ENCODE data around the gene GPHA2. TPM values are rescaled to one million over a fixed set of nuclear protein-coding genes. Genes with fewer than 3 reads are reported as not detected.

The GPHA2 gene
- total RNA-seq, 4 donors from 2014 or later, result not detected

DNA sequence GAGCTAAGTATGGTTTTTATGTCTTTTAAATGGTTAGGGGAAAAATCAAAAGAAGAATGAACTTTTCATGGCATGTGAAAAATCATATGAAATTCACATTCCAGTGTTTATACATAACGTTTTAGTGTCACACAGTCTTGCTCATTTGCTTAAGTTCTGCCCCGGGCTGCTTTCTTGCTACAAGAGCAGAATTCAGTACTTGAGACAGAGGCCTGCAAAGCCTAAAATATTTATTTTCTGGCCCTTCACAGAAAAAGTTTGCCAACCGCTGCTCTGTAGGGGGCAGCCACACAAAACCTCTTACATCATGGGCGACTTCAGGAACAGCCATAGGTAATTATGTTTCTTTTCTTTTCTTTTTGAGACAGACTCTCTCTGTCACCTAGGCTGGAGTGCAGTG, 17.7 kb downstream of the GPHA2 start:
- Histone ChIP-seq H3K4me1 (peaks cover 0 to 23% (median 14%) of the 10 kb centered on the region in 4 donors), H3K4me3 (peak overlapping the region in 3 of 4 donors; percentile 59 to 91 (median 88)), H3K9me3 (no peaks in the 10 kb centered on the region), H3K27me3 (no peaks in the 10 kb centered on the region), H3K36me3 (peaks cover 0 to 14% (median 0%) of the 10 kb centered on the region in 3 donors), H3K27ac (peak overlapping the region; percentile 59 to 85 (median 73))
- peak in 1 of 3 donors; percentile 23 for DNase-seq
- no peak for TF ChIP-seq POLR2A (IDR thresholded peaks at IDR 0.05)
- TF ChIP-seq, protein P1, sequence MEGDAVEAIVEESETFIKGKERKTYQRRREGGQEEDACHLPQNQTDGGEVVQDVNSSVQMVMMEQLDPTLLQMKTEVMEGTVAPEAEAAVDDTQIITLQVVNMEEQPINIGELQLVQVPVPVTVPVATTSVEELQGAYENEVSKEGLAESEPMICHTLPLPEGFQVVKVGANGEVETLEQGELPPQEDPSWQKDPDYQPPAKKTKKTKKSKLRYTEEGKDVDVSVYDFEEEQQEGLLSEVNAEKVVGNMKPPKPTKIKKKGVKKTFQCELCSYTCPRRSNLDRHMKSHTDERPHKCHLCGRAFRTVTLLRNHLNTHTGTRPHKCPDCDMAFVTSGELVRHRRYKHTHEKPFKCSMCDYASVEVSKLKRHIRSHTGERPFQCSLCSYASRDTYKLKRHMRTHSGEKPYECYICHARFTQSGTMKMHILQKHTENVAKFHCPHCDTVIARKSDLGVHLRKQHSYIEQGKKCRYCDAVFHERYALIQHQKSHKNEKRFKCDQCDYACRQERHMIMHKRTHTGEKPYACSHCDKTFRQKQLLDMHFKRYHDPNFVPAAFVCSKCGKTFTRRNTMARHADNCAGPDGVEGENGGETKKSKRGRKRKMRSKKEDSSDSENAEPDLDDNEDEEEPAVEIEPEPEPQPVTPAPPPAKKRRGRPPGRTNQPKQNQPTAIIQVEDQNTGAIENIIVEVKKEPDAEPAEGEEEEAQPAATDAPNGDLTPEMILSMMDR (IDR thresholded peaks at IDR 0.05), result peak in 1 of 6 experiments; percentile 12

DNA sequence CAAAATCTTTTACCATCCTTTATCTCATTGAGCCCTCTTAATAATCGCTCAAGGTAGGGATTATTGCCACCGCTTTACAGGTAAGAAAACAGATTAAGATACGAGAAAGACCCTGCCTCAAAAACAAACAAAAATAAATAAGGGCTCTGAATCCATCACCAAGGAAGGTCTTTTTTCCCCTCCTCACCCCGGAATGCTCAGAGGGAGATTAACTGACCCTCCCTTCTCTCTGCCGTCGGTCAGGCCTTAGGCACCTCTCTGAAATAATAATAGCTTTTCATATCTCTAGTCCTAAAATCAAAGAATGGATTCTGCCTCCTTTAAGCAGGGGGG, 18.1 kb downstream of the GPHA2 start:
- DNase-seq, result no peak
- H3K27me3 ChIP-seq, result no peaks in the 10 kb centered on the region
- H3K9me3 ChIP-seq, result no peaks in the 10 kb centered on the region
- peaks cover 0 to 23% (median 14%) of the 10 kb centered on the region in 4 donors for H3K4me1 ChIP-seq
- peak overlapping the region; percentile 12 to 91 (median 74) for H3K4me3 ChIP-seq
- peaks cover 0 to 18% (median 0%) of the 10 kb centered on the region in 3 donors for H3K36me3 ChIP-seq
- H3K27ac ChIP-seq, result peak overlapping the region; percentile 59 to 85 (median 73)
- no peak for TF ChIP-seq POLR2A (IDR thresholded peaks at IDR 0.05)
- TF ChIP-seq, protein P1 (IDR thresholded peaks at IDR 0.05), result no peak

DNA sequence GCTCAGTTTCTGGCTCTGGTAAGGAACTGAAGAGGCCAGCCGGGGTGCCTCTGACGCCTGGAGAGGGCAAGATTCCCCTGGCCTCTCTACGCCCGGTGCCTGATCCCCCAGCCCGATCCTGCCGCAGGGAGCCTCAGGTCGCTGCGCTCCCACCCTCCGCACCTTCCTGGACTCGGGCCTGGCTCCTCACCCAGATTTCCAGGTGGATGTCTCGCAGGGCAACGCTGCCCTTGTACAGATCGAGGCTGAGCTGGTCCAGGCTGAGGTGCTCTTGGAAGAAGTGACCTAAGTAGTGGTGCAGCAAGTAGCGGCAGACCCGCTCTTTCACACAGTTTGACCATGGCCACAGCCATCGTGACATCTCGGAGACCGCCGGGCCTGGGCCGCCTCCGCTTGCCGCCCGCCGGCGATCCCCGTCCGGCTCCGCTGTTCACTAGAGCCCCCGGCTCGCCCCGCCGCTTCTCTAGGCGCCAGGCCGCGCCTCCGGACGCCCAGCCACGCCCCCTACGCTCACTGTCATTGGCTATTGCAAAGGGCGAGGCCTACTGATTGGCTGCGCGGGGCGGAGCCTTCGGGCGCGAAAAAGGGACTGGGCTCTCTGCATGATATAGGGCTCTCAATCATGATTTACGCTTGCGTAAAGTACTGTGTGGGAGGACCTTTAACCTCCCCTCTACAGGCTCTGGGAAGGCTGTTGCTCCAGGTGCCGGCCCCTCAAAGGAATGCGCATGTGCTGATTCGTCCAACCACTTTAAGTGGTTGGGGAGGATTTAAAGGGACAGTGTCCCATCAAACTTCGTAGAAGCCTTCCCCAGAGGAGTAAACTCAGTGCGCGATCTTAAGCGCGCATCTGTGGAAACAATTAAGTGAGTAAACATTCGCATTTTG, 18.7 kb downstream of the GPHA2 start, which contains the start of gene ATG2A:
TSS of gene ATG2A (minus strand) at position 435 of the 888 bp plus-strand sequence. CDS start at position 361, 74 bp downstream.
- Histone ChIP-seq H3K27ac (peak within 1 kb of the TSS; percentile 80 to 87 (median 84)), H3K4me3 (peak within 1 kb of the TSS; percentile 82 to 91 (median 85)), H3K27me3 (no peaks in the 10 kb centered on the region), H3K4me1 (peaks cover 0 to 23% (median 14%) of the 10 kb centered on the region in 4 donors), H3K36me3 (peaks cover 0 to 24% (median 0%) of the 10 kb centered on the region in 3 donors), H3K9me3 (no peaks in the 10 kb centered on the region)
- peak; percentile 89 to 95 for TF ChIP-seq POLR2A (IDR thresholded peaks at IDR 0.05)
- TF ChIP-seq, protein P1 (IDR thresholded peaks at IDR 0.05), result peak in 1 of 6 experiments; percentile 3
- peak; percentile 99 to 100 (median 100) for DNase-seq

DNA sequence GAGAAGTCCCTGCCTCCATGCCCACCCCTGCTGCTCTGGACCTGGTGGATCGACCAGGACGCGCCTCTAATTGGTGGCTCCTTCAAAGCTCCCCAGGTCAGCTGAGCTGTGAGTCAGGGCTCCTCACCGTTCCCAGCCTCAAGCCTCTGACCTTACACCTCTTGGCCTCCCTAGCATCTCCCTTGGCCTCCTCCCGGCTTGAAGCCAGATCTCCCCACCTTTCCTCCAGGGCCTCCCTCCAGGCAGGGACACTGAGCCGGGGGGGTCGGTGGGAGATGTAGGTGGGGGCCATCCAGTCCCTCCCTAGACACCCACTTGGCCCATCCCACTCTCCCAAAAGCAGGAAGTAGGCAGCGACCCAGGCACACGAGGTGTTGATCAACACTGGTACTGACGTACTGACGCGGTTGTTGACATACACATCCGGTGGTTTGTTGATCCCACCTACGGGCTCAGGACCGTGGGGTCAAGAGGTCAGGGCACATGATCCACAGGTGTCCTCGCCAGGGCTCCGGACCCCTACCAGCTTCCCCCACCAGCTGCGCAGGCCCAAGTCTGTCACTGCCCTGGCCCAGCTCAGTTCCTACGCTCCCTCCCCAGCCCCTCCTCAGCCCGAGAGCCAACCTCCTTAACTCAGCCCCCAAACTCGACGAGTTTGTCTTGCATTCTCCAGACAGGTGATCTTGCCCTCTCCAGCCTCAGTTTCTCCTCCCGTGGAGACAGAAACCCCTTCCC, 19.5 kb downstream of the GPHA2 start:
- Histone ChIP-seq H3K9me3 (no peaks in the 10 kb centered on the region), H3K27me3 (no peaks in the 10 kb centered on the region), H3K4me3 (peak overlapping the region; percentile 82 to 91 (median 85)), H3K27ac (peak overlapping the region; percentile 80 to 87 (median 84)), H3K4me1 (peaks cover 0 to 23% (median 14%) of the 10 kb centered on the region in 4 donors), H3K36me3 (peaks cover 0 to 32% (median 0%) of the 10 kb centered on the region in 3 donors)
- no peak for TF ChIP-seq POLR2A (IDR thresholded peaks at IDR 0.05)
- TF ChIP-seq, protein P1 (IDR thresholded peaks at IDR 0.05), result no peak
- DNase-seq, result peak in 2 of 3 donors; percentile 66 to 82

DNA sequence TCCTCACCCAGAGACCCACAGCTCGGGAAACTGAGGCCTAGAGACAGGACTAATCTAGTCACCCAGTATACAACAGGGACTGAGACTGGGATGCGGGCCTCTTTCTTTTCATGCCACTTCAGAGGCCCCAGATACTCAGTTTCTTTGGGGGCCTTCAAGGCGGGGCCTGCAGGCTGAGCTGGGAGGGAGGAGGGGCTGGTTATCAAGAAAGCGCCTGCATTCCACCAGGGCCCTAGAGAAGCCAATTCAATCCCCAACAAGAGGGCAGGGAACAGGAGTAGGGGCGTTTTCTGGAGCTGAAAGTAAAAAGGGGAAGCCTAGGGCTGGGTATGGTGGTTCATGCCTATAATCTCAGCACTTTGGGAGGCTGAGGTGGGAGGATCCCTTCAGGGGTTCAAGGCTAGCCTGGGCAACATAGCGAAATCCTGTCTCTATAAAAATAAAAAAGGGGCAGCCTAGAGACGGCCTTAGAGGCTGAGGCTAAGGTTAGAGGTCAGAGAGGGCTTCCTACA, 20.3 kb downstream of the GPHA2 start:
- Histone ChIP-seq H3K9me3 (no peaks in the 10 kb centered on the region), H3K4me3 (peak overlapping the region in 2 of 4 donors; percentile 82 to 88), H3K36me3 (peaks cover 0 to 40% (median 0%) of the 10 kb centered on the region in 3 donors), H3K27me3 (no peaks in the 10 kb centered on the region), H3K27ac (peak overlapping the region in 2 of 4 donors; percentile 80 to 87), H3K4me1 (peaks cover 0 to 23% (median 14%) of the 10 kb centered on the region in 4 donors)
- TF ChIP-seq, protein P1 (IDR thresholded peaks at IDR 0.05), result no peak
- TF ChIP-seq POLR2A (IDR thresholded peaks at IDR 0.05), result no peak
- no peak for DNase-seq
